K562 (cell line): ENCODE data around the gene CENPA. TPM values are rescaled to one million over a fixed set of nuclear protein-coding genes. Genes with fewer than 3 reads are reported as not detected.

Experiments used
- ATAC-seq: fragments of 200-7000 bp; cut with Tn5 transposase; 3 replicates; pipeline ENCODE4 v1.9.1; 2020; ENCODE audit warnings: moderate library complexity
- BruUV-seq: library from RNA; stranded (reverse); fragments of 400-500 nt; replicated peaks from 2 replicates; lab custom pipeline; 2021; lab: Mats Ljungman, UMichigan
- CTCF ChIA-PET: fragments of 300-600 bp; formaldehyde crosslinking; extraction: SDS; loops from one replicate; lab custom pipeline; 2021; ENCODE audit warnings: low intra/inter-chr PET ratio; lab: Yijun Ruan, JAX
- POLR2A ChIA-PET: fragments of 300-600, 350-650 bp; sonication (Branson Sonifier 250); formaldehyde crosslinking; extraction: SDS; loops from one replicate; lab custom pipeline; 2021; ENCODE audit warnings: antibody characterized with exemption, inconsistent platforms; lab: Yijun Ruan, JAX
- DNase-seq, 4 experiments: peaks; one replicate each; pipeline versions ENCODE4 v3.0.0 to v3.0.0-alpha.2; 2011 to 2018; ENCODE audit warnings: low spot score in 3 of 4, mixed read lengths in 3 of 4; ENCODE audit errors: extremely low read depth in 1 of 4
- FAIRE-seq: peaks from 2 replicates; lab custom pipeline; 2011; peaks lifted over from hg19 to GRCh38; lab: Jason Lieb, UNC
- H2AFZ ChIP-seq: 2 replicates; pipeline ENCODE4 v1.6.0; 2011; ENCODE audit warnings: low read depth, low read length, control low read depth, inconsistent platforms
- H3K27ac ChIP-seq: fragments of 200-600 bp; 3 replicates; pipeline ENCODE4 v1.8.0; 2011; ENCODE audit warnings: low read depth, mild to moderate bottlenecking, control low read depth, inconsistent platforms, low read length, moderate library complexity, mixed read lengths; ENCODE audit errors: extremely low read depth
- H3K27me3 ChIP-seq, 2 experiments: fragments of 300-600 bp in 1 of 2; 2 replicates in 1 of 2; 3 replicates in 1 of 2; pipeline versions ENCODE4 v1.6.0 to v1.8.0; 2011; ENCODE audit warnings: inconsistent platforms in 2 of 2, low read length in 2 of 2, mild to moderate bottlenecking in 1 of 2, mixed read lengths in 1 of 2, moderate library complexity in 1 of 2; ENCODE audit not compliant: control insufficient read depth in 2 of 2, insufficient read depth in 2 of 2
- H3K36me3 ChIP-seq: fragments of 300-600 bp; 3 replicates; pipeline ENCODE4 v1.8.0; 2011; ENCODE audit warnings: mild to moderate bottlenecking, low read length, inconsistent platforms; ENCODE audit not compliant: control insufficient read depth, insufficient read depth
- H3K4me1 ChIP-seq, 2 experiments: fragments of 200-600 bp in 1 of 2; replicated peaks in 1 of 2; 2 replicates in 1 of 2; 3 replicates in 1 of 2; pipeline versions ENCODE4 v1.5.1 to v1.8.0; 2011; ENCODE audit warnings: inconsistent platforms in 2 of 2, low read length in 2 of 2, mild to moderate bottlenecking in 1 of 2, mixed read lengths in 1 of 2, moderate library complexity in 1 of 2; ENCODE audit not compliant: control insufficient read depth in 2 of 2, insufficient read depth in 2 of 2
- H3K4me2 ChIP-seq: 2 replicates; pipeline ENCODE4 v1.6.1; 2011; ENCODE audit warnings: low read length, control low read depth, inconsistent platforms, mixed read lengths; ENCODE audit not compliant: insufficient read depth
- H3K4me3 ChIP-seq: fragments of 200-600 bp; sonication (generic), shearing (Covaris generic); 2 replicates; pipeline ENCODE4 v1.5.1; 2016; ENCODE audit warnings: control low read depth, inconsistent platforms
- H3K79me2 ChIP-seq: fragments of 200-600 bp; 3 replicates; pipeline ENCODE4 v1.8.0; 2011; ENCODE audit warnings: low read length, inconsistent platforms; ENCODE audit not compliant: control insufficient read depth, insufficient read depth
- H3K9ac ChIP-seq, 2 experiments: 2 replicates each; pipeline versions ENCODE4 v1.6.0 to v1.6.1; 2011; ENCODE audit warnings: low read depth in 2 of 2, low read length in 2 of 2, control low read depth in 1 of 2, inconsistent platforms in 1 of 2, mild to moderate bottlenecking in 1 of 2, mixed read lengths in 1 of 2; ENCODE audit not compliant: insufficient read depth in 1 of 2
- H3K9me1 ChIP-seq: one replicate; pipeline ENCODE4 v1.6.0; 2011; ENCODE audit warnings: inconsistent platforms, mild to moderate bottlenecking, low read length, moderate library complexity; ENCODE audit not compliant: control insufficient read depth, insufficient read depth
- H3K9me3 ChIP-seq: replicated peaks from 2 replicates; pipeline ENCODE4 v1.5.1; 2011; ENCODE audit warnings: low read depth, low read length, inconsistent platforms; ENCODE audit not compliant: control insufficient read depth, insufficient read depth
- H4K20me1 ChIP-seq: replicated peaks from 2 replicates; pipeline ENCODE4 v1.6.1; 2011; ENCODE audit warnings: low read length, inconsistent platforms, mixed read lengths; ENCODE audit not compliant: control insufficient read depth, insufficient read depth
- BRCA1 ChIP-seq, 2 experiments: fragments of 450-650 bp in 1 of 2; sonication (generic) in 1 of 2; formaldehyde crosslinking in 1 of 2; IDR thresholded peaks; 2 replicates each; pipeline versions ENCODE4 v1.5.0 to v1.6.1; 2017 to 2020; ENCODE audit warnings: mild to moderate bottlenecking in 1 of 2, missing genetic modification reagents in 1 of 2
- FOS ChIP-seq: IDR thresholded peaks from 3 replicates; pipeline ENCODE4 v1.6.1; 2011; ENCODE audit not compliant: insufficient read length; ENCODE audit errors: extremely low read depth
- GATAD2A ChIP-seq: fragments of 450-650 bp; IDR thresholded peaks from 2 replicates; pipeline ENCODE4 v1.6.1; 2017
- MAFF ChIP-seq: IDR thresholded peaks from 2 replicates; pipeline ENCODE4 v1.6.1; 2012; ENCODE audit warnings: low read length, improper control_type of control experiment
- MTA1 ChIP-seq: fragments of 450-650 bp; IDR thresholded peaks from 2 replicates; pipeline ENCODE4 v1.6.1; 2017; ENCODE audit warnings: borderline replicate concordance
- PTBP1 ChIP-seq: fragments of 200-400 bp; formaldehyde crosslinking; IDR thresholded peaks from 2 replicates; pipeline ENCODE4 v1.6.1; 2017; ENCODE audit warnings: low read depth, low read length
- RFX1 ChIP-seq: fragments of 450-650 bp; IDR thresholded peaks from 2 replicates; pipeline ENCODE4 v1.6.1; 2016; ENCODE audit warnings: mild to moderate bottlenecking, moderate library complexity
- TBL1XR1 ChIP-seq, 2 experiments: IDR thresholded peaks; 2 replicates each; pipeline ENCODE4 v1.6.1; 2012; ENCODE audit warnings: improper control_type of control experiment in 2 of 2, low read length in 2 of 2, mild to moderate bottlenecking in 1 of 2
- XRCC3 ChIP-seq: fragments of 450-650 bp; IDR thresholded peaks from 2 replicates; pipeline ENCODE4 v1.6.1; 2017; ENCODE audit warnings: mild to moderate bottlenecking, moderate library complexity
- ZNF76 ChIP-seq: fragments of 250-450 bp; sonication (Bioruptor Pico); IDR thresholded peaks from 2 replicates; pipeline ENCODE4 v1.4.0; 2020; ENCODE audit warnings: mild to moderate bottlenecking, moderate library complexity, borderline replicate concordance
- WGBS: fragments of 100-300 bp; shearing (Covaris generic); methylation state at CpG from one replicate; pipeline ENCODE4 v1.1.6; 2016; ENCODE audit warnings: low coverage, mixed read lengths; ENCODE audit not compliant: insufficient coverage; ENCODE audit errors: missing lambda C conversion rate; 5-methylcytosine and 5-hydroxymethylcytosine counted together
- in situ Hi-C: fragments of 300-500 bp; cut with MboI; formaldehyde crosslinking; loops from 4 replicates; pipeline ENCODE4 v1.15.0; 2018; ENCODE audit warnings: inconsistent platforms, mixed read lengths
- intact Hi-C: fragments of 100-400 bp; cut with micrococcal nuclease; formaldehyde crosslinking; loops from 2 replicates; pipeline ENCODE4 v1.14.2; 2022
- polyA plus RNA-seq, 8 experiments: library from polyadenylated mRNA; depleted of rRNA in 4 of 8; stranded (reverse) in 5 of 8; unstranded in 3 of 8; fragments of >200 nt; fragmentation: Nextera tagmentation in 2 of 8; fragmentation: Illumina TruSeq in 1 of 8; extraction: Ambion mirVana in 2 of 8; extraction: Trizol in 1 of 8; gene quantifications; 2 replicates each; pipeline versions ENCODE4 v1.2.1 to v1.2.3, GENCODE V29; 2011 to 2014; ENCODE audit warnings: inconsistent platforms in 1 of 8, missing spikeins in 1 of 8
- total RNA-seq, 7 experiments: library from RNA; depleted of rRNA in 6 of 7; stranded (reverse); fragments of >200 nt in 6 of 7; fragmentation: Illumina TruSeq in 2 of 7; extraction: Trizol in 2 of 7; gene quantifications; 2 replicates each; pipeline versions ENCODE4 v1.2.1 to v1.2.3, GENCODE V29; 2011 to 2021; ENCODE audit warnings: low replicate concordance in 1 of 7
- TF ChIP-seq, protein P1 (sequence below): fragments of 450-650 bp; IDR thresholded peaks from 2 replicates; pipeline ENCODE4 v1.6.1; 2016; ENCODE audit warnings: mild to moderate bottlenecking
- TF ChIP-seq, protein P2 (sequence below): fragments of 450-650 bp; IDR thresholded peaks from 2 replicates; pipeline ENCODE4 v1.6.1; 2018; ENCODE audit not compliant: partially characterized antibody
- TF ChIP-seq, protein P3 (sequence below): sonication (generic); formaldehyde crosslinking; IDR thresholded peaks from 2 replicates; pipeline ENCODE4 v1.8.1; 2023; ENCODE audit warnings: missing genetic modification reagents, mild to moderate bottlenecking, borderline replicate concordance

The CENPA gene
- total and polyA plus RNA-seq, 9 of the 15 experiments (the other 6 are each of a cell fraction or from before 2014, with no cell fraction given): 11.3 to 61.7 (median 44.7) TPM

DNA sequence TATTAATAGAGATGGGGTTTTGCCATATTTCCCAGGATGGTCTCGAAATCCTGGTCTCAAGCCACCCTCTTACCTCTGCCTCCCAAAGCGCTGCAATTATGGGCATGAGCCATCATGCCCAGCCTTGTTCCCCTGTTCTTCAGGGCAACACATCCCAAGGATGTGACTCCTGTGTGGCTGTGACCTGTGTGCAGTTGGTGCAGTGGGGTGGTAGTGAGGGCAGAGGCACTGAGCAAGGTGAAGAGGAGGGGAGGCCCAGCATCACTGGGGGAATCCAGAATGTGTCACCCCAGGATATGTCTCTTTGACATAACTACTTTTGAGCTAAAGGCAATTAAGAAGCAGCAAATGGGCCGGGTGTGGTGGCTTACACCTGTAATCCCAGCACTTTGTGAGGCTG lies 23.4 kb downstream of the CENPA start:
- Histone ChIP-seq H3K4me1 (no peaks in the 10 kb centered on the region; a peak in 1 of 5 replicates), H4K20me1 (no peaks in the 10 kb centered on the region; the same call in 1 of the 2 replicates), H2AFZ (no peak overlapping the region), H3K4me2 (no peak overlapping the region), H3K9ac (no peak overlapping the region), H3K4me3 (no peak overlapping the region), H3K36me3 (no peaks in the 10 kb centered on the region), H3K9me1 (peaks cover 3% of the 10 kb centered on the region), H3K9me3 (no peaks in the 10 kb centered on the region), H3K27me3 (peaks cover 18 to 35% of the 10 kb centered on the region in 2 experiments; a peak in 4 of 5 replicates), H3K79me2 (no peaks in the 10 kb centered on the region), H3K27ac (no peak overlapping the region)
- no TSS peak for BruUV-seq
- WGBS: 0% methylated on average over 3 of the region's 3 CpGs
- intact Hi-C loops: no loop called here
- ATAC-seq (no peak), DNase-seq (no peak), FAIRE-seq (no peak)
- in situ Hi-C loops: no loop called here
- ChIA-PET POLR2A (interaction anchor here (0.6 kb wide), 1 partner anchor 113 kb away, joined by 3 read pairs; no protein-coding TSS in a partner anchor), CTCF (no interaction called here)
- TF ChIP-seq MAFF (no peak), FOS (no peak), GATAD2A (no peak), MTA1 (no peak), XRCC3 (no peak), ZNF76 (CRISPR knock-in tag) (no peak), TBL1XR1 (IDR thresholded peaks at IDR 0.05; ENCODE audit: low read length in 2 of 2) (no peak), BRCA1 (IDR thresholded peaks at IDR 0.05) (no peak), BRCA1 (CRISPR knock-in tag; IDR thresholded peaks at IDR 0.05) (no peak), RFX1 (no peak), PTBP1 (no peak)
- TF ChIP-seq, protein P1, sequence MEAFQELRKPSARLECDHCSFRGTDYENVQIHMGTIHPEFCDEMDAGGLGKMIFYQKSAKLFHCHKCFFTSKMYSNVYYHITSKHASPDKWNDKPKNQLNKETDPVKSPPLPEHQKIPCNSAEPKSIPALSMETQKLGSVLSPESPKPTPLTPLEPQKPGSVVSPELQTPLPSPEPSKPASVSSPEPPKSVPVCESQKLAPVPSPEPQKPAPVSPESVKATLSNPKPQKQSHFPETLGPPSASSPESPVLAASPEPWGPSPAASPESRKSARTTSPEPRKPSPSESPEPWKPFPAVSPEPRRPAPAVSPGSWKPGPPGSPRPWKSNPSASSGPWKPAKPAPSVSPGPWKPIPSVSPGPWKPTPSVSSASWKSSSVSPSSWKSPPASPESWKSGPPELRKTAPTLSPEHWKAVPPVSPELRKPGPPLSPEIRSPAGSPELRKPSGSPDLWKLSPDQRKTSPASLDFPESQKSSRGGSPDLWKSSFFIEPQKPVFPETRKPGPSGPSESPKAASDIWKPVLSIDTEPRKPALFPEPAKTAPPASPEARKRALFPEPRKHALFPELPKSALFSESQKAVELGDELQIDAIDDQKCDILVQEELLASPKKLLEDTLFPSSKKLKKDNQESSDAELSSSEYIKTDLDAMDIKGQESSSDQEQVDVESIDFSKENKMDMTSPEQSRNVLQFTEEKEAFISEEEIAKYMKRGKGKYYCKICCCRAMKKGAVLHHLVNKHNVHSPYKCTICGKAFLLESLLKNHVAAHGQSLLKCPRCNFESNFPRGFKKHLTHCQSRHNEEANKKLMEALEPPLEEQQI: no peak
- TF ChIP-seq, protein P2, sequence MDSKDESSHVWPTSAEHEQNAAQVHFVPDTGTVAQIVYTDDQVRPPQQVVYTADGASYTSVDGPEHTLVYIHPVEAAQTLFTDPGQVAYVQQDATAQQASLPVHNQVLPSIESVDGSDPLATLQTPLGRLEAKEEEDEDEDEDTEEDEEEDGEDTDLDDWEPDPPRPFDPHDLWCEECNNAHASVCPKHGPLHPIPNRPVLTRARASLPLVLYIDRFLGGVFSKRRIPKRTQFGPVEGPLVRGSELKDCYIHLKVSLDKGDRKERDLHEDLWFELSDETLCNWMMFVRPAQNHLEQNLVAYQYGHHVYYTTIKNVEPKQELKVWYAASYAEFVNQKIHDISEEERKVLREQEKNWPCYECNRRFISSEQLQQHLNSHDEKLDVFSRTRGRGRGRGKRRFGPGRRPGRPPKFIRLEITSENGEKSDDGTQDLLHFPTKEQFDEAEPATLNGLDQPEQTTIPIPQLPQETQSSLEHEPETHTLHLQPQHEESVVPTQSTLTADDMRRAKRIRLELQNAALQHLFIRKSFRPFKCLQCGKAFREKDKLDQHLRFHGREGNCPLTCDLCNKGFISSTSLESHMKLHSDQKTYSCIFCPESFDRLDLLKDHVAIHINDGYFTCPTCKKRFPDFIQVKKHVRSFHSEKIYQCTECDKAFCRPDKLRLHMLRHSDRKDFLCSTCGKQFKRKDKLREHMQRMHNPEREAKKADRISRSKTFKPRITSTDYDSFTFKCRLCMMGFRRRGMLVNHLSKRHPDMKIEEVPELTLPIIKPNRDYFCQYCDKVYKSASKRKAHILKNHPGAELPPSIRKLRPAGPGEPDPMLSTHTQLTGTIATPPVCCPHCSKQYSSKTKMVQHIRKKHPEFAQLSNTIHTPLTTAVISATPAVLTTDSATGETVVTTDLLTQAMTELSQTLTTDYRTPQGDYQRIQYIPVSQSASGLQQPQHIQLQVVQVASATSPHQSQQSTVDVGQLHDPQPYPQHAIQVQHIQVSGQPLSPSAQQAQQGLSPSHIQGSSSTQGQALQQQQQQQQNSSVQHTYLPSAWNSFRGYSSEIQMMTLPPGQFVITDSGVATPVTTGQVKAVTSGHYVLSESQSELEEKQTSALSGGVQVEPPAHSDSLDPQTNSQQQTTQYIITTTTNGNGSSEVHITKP: no peak
- TF ChIP-seq, protein P3, sequence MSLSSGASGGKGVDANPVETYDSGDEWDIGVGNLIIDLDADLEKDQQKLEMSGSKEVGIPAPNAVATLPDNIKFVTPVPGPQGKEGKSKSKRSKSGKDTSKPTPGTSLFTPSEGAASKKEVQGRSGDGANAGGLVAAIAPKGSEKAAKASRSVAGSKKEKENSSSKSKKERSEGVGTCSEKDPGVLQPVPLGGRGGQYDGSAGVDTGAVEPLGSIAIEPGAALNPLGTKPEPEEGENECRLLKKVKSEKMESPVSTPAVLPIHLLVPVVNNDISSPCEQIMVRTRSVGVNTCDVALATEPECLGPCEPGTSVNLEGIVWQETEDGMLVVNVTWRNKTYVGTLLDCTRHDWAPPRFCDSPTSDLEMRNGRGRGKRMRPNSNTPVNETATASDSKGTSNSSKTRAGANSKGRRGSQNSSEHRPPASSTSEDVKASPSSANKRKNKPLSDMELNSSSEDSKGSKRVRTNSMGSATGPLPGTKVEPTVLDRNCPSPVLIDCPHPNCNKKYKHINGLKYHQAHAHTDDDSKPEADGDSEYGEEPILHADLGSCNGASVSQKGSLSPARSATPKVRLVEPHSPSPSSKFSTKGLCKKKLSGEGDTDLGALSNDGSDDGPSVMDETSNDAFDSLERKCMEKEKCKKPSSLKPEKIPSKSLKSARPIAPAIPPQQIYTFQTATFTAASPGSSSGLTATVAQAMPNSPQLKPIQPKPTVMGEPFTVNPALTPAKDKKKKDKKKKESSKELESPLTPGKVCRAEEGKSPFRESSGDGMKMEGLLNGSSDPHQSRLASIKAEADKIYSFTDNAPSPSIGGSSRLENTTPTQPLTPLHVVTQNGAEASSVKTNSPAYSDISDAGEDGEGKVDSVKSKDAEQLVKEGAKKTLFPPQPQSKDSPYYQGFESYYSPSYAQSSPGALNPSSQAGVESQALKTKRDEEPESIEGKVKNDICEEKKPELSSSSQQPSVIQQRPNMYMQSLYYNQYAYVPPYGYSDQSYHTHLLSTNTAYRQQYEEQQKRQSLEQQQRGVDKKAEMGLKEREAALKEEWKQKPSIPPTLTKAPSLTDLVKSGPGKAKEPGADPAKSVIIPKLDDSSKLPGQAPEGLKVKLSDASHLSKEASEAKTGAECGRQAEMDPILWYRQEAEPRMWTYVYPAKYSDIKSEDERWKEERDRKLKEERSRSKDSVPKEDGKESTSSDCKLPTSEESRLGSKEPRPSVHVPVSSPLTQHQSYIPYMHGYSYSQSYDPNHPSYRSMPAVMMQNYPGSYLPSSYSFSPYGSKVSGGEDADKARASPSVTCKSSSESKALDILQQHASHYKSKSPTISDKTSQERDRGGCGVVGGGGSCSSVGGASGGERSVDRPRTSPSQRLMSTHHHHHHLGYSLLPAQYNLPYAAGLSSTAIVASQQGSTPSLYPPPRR (CRISPR knock-in tag): no peak
